GM18517 (cell line): ENCODE results near the gene SMURF2.
"Not testable (repeated sequence)": the region's sequence is repeated elsewhere in the genome, so short reads cannot be mapped to it uniquely, and the experiment has no call there.

Experiments
- ATAC-seq: cut with Tn5 transposase; IDR thresholded peaks from one replicate; pipeline ENCODE4 v1.9.1; 2021; ENCODE audit warnings: mild to moderate bottlenecking, moderate library complexity; ENCODE audit not compliant: unreplicated experiment

SMURF2 gene

DNA sequence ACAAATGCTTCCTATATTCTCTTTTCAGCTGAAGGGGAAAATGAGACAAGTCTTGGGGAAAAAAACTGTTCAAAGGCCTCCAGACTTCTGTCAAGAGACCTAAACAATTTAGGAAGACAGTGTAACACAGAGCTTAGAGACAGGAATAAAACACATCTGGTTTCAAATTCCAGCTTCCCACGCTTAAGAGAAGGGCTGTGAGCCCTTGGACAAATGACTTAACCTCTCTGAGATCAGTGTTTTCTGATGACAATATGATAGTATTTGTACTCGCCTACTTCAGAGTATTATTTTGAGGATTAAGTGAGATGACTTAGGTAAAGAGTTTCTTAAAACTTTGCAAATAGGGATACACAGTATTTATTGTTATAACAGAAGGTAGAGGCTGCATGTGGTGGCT is 29.5 kb downstream of the SMURF2 start:
- no peak for ATAC-seq

DNA sequence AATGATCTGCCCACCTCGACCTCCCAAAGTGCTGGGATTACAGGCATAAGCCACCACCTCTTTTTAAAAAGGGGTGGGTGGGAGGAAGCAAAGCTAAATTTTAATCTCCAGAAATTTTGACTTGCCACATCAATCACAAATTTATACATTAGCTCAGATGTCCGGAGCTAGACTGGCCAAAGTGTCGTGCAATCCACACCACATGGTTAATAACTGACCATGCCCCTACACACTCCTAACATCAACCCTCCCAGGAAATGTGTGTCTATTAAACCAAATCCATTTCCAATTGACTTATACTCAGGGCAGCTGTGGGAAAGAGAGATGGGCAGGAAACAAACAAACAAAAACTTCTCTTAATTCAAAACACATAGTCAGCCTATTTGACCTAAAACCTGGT is 29.9 kb downstream of the SMURF2 start:
- ATAC-seq = no peak

DNA sequence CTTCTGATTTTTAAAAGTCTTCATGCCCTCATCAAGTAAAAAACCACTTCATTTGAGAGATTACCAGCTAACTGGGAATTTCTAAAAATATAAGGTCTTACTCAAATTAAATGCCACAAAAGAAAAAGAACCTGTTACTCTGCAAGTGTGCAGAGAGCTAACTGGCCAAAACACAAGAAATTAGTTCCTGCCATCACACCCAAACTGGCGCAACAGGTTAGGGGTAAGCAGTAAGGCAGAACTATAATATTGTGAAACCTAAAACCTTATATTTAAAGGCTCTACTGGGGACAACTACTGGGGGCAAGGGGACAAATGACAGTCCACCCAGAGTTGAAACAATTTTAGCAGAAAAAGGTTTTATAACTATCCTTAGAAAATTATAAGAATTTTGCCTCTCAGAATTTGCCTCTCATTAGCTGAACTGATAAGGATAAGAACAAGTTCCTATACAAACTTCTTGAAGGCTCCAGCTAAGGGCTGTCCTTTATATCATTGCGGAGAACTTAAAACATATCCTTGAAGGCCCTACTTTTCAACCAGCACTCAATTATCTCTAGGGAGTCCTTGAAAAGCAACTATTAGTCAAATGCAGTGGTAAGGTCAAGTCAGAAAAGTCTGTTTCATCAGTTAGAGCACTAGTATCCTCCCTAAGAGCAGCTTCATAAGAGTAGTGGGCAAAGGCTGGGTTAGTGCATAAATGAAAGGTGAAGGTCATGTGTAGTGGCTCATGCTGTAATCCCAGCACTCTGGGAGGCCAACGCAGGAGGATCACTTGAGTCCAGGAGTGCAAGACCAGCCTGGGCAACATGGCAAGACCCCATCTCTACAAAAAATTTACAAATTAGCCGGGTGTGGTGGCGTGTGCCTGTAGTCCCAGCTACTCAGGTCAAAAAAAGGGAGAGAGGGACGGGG is 31.5 kb downstream of the SMURF2 start:
- no peak for ATAC-seq

DNA sequence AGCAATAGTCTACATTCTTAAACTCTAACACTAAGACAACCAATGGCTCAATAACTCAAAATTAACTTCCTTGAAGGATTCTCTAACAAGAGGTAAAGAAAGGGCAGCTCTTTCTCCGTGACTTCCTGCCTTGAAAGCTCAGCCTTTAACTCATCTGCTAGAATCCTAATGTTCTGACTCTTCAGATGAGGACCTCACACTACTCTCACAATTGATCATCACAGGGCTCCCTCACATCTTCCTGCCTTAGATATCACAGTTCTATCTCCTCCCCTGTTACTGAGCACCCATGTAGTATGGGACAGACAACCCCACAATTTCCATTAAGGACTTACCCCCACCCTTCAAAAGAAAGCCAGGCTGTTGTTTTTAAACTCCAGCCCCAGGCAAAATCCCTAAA is 33.5 kb downstream of the SMURF2 start:
- ATAC-seq = no peak

DNA sequence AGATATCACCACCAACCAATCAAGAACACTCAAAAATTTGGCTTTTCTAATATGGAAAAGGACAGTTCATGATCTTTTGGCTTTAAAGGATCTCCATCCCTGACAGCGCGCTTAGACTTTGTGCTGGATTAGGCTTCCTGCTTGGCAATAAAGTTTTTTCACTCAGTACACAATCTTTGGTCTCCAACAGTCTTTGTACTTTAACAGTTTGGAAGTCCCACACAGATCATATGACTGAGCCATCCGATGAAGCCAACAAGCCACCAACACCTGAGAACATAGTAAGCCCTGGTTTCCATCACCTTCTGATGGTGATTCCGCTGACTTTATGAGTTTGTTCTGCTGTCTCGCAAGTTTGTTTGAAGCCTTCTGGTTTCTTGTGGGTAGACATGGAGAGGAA is 34.3 kb downstream of the SMURF2 start:
- ATAC-seq = no peak

DNA sequence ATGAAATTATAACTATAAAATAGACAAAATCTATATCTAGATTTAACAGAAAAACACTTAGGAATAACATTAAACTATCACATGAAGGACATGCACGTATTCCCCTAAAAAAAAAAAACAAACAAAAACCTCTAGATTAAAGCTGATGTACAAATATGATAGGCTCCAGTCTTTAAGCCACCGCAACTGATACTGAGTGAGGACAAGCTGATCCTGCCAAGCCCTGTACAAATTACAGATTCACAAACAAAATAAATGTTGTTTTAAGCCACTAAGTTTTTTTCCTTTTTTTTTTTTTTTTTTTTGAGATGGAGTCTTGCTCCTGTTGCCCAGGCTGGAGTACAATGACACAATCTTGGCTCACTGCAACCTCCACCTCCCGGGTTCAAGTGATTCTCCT is 35.3 kb downstream of the SMURF2 start:
- ATAC-seq = no peak

DNA sequence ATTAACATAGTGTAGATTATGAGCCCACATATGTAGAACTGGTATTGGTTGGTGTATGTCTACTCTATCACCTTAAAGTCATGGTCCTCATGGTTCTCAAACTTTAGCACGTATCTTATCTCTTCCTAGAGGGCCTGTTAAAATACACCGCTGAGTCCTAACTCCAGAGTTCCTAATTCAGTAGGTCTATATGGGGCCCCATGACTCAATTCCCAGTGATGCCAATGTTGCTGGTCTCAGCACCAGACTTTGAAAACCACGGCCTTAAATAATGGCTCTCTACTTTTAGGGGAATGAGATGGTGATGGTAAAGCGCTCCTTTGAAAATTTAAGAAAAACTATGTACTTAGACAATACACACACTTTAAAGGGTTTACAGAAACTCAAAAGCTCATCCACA is 36.6 kb downstream of the SMURF2 start:
- no peak for ATAC-seq

DNA sequence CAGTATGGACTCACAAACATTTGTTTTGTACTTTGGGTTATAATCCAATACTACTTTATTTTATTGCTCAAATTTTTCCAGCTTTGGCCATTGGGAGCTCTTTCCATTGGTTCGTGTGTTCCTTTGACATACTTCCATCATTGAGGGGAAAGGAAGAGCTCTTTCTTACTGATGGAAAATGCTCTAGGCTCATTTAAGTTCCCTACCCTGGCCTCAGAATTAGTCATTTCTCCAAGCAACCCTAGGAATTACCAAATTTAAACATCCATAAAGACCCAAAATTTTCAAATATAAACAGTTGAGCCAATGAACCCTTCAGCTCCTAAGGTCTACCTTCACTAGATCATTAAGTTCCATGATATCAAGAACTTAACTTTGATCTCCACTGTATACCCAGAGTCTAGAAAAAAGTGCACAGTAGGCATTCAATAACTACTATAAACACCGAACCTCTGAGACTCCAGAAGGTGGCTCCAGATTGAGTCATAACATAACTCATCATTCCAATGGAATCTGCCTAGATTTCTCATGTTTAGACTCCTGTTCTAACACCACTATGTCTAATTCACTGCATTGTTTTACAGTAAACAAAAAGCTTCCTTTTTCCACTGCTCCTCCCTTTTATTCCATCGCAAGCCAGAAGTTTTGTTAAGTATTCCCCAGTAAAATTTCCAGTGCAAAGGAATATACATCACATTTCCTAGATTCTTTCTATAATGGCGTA is 39.0 kb downstream of the SMURF2 start:
- no peak for ATAC-seq

DNA sequence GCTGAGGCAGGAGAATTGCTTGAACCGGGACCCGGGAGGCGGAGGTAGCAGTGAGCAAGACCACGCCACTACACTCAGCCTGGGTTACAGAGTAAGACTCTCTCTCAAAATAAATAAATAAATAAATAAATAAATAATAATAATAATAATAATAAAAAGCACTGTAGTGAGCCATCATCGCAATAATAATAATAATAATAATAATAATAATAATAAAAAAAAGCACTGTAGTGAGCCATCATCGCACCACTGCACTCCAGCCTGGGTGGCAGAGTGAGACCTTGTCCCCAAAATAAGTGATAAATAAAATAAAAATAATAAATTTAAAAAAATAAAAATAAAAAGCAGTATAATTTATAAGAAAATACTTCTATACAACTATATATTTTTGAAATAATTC is 40.3 kb downstream of the SMURF2 start:
- no peak for ATAC-seq

DNA sequence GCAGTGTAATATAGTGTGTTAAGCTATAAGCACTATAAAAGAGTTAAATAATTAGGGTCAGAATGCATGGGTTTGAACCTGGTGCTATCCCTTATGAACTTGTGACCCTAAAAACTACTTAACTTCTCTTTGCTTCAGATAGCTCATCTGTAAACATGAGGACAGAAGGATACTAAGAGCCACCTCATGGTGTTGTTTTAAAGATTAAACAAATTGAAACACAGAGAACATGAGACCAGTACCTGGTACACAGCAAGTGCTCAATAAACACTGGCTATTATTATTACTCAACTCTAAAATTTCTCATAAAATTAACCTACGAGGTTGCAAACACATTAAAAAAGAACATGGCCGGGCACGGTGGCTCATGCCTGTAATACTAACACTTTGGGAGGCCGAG is 43.3 kb downstream of the SMURF2 start:
- ATAC-seq = no peak

DNA sequence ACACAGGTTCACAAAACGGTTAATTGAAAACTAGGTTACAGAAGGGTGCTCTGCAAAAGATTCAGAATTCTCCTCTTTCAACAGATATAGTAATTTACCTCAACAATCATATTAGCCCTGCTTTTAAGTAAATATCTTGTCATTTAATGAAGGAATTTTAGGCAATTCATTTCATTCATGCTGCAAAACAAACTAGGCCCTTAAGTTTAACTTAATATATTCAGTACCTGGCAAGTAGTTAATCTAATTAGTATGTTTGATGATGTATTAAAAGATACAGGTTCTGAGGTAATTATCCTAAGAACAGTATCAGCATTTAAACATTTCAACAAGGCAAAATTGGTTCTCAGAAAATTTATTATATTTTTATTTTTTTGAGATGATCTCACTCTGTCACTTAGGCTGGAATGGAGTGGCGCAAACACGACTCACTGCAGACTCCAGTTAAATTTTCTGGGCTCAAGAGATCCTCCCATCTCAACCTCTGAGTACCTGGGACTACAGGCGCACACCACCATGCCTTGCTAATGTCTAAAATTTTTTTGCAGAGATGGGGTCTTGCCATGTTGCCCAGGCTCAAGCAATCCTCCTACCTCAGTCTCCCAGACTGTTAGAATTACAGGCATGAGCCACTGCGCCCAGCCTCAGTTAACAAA is 44.9 kb downstream of the SMURF2 start:
- ATAC-seq = no peak

DNA sequence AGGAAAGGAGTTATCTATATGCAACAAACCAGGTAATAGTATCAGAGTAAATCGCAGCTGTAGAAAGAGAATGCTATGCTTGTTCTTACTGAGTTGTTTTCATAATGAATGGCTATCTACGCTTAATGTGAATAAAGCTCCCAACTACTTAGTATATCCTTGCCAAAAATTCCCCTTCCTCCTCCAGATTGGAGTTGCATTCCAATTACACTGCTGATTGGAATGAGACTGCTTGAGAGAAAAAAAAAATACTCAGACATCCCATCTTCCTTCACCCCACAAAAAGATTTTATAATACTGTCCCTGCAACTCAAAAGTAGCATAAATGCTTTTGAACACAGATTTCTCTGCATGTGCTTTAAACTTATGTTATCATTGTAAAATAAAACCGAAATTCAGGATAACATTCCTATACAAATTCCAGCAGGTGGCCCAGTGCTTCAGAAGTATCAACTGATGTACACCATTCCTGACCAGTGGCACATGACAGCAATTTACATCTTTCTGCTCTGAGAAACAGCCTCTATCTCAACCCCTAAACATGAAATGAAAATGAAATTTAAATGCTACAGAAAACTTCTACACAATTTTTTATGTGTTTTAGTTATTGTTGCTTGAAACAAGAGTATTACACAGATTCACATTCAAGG is 47.0 kb downstream of the SMURF2 start:
- ATAC-seq = no peak

DNA sequence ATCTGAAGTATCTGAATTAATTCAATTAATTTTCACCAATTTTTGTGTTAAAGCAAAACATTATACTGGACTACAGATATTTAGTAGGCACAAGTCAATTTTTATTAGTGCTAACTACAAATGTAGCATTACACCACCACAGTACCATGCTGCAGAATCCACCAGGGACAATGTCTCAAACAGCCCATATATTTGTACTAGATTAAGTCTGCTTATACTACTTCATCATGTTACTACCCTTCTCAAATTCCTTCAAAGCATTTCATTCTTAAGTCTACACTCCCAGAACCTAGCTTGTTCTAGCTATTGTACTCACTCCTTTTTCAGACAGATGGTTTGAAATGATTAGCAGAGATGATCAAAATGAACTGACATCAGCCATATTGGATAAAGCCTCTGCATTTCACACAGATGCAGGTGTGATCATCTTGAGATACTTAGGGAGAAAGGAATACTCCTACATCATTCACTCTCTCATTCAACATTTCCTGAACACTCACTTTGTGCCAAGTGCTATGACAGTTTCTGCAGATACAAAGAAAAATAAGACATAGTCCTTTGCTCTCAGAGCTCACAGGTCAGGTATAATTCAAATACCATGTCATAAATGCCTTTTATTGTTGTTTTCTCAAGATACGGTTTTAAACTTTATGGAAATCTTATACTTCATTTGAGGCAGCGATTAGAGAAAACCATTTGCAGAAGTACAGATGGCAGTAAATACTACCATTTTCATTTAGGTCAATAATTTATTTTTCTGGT is 47.7 kb downstream of the SMURF2 start:
- ATAC-seq = no peak

DNA sequence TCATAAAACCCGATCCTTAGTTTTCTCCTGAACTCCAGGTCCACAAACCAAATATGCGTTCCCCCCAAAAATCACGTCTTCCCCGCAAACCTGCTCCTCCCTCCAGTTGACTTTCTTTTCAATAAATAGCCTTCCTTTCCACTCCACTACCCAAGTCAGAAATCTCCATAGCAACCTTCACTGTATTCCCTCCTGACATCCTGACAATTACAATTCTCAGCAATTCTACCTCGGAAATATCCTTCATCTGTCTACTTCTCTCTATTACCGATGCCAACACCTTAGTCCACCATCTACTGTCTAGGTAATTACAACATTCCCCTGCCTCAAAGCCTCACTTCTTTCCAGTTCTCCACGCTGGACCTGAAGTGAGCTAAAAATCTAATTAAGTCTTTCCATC is 50.7 kb downstream of the SMURF2 start:
- no peak for ATAC-seq

DNA sequence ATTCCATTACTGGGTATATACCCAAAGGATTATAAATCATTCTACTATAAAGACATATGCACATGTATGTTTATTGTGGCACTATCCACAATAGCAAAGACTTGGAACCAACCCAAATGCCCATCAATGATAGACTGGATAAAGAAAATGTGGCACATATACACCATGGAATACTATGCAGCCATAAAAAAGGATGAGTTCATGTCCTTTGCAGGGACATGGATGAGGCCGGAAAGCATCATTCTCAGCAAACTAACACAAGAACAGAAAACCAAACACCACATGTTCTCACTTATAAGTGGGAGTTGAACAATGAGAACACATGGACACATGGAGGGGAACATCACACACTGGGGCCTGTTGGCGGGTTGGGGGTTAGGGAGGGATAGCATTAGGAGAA is 51.9 kb downstream of the SMURF2 start:
- ATAC-seq = not testable (repeated sequence)

DNA sequence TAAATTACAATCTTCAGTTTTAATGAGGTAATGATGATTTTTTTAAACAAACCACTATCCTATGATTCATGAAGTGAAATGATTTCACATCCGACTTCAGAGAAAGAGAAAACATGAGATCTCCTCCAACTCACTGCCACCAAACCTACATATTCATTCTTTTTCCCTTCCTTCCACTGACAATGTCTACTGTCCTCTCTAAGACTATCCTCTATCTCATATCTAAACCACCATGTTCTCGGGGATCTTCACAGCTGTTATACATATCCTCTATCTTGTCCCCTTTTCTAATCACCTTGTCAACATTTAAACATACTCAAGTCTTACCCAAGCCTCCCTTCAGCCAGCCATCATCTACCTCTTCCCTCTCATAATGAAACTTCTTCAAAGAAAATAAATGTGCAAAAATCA is 53.5 kb downstream of the SMURF2 start:
- no peak for ATAC-seq

DNA sequence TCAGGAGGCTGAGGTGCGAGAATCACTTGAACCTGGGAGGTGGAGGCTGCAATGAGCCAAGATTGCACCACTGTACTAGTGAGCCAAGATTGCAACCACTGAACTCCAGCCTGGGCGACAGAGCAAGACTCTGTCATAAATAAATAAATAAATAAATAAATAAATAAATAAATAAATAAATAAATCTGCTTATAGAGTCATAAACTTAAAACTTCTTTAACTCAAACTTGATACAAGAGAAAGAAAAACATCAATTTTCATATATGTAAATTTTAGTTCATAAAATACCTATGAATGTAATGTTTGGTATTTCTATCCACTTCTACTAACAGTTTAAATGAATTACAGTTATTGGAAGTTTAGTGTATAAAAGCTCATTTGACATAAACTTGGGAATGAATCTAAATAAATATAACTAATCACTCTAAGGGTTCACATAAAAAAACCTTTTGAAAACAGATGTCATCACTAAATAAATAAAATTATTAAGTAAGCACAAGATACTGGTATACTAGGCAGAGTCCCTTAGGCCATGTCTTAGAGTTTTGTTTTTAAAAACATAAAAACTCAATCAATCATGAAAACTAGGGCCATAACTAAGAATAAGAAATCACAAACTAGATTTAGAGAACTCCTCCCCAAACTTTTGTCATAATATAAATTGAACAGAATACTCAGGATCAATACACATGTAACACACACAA is 54.1 kb downstream of the SMURF2 start:
- no peak for ATAC-seq

DNA sequence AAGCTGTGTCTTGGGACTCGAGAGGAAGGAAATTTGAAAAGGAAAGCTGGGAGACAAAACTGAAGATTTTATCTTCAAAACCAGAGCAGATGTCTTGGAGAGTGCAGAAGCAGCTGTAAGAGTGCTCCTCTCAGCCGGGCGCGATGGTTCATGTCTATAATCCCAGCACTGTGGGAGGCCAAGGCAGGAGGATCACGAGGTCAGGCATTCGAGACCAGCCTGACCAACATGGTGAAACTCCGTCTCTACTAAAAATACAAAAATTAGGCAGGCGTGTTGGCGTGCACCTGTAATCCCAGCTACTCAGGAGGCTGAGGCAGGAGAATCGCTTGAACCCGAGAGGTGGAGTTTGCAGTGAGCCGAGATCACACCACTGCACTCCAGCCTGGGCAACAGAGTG is 57.6 kb downstream of the SMURF2 start:
- not testable (repeated sequence) for ATAC-seq

DNA sequence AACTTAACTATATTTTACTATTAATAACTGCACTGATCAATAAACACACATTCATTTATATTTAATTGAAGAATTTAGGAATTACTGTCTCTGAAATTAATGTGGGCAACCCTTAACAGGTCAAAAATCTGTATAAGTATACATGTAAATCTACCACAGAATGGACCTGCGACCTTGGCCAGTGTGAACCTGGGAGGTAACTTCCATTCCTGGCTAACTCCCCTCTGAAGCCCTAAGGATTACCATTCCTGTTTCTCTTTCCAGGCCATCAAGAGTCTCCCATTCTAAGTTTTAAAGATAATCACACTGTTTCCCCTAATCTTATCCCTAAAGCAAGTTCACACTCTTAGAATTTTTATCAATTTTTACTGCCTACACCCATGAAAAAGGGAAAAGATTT is 58.1 kb downstream of the SMURF2 start:
- ATAC-seq = no peak

DNA sequence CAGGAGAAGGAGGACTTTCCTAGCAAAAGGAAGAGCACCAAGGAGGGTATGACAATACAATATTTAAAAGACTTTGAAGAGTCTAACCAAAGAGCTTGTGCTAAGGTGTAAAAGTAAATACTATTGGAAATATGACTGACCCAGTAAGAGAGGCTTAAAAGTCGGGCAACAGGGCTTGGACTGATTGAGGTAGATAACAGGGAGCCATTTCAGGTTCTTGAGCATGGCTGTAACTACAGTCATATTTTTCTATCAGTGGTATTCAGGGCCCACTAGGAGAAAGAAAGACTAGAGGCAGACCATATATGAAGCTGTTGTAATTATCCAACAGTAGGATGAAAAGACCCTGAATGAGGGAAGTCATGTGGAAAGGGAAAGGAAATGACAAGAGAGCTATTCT is 62.3 kb downstream of the SMURF2 start:
- no peak for ATAC-seq
